ENCODE results near the gene KYNU. TPM values are rescaled to one million over a fixed set of nuclear protein-coding genes. Genes with fewer than 3 reads are reported as not detected.
"Not testable (repeated sequence)": the region's sequence is repeated elsewhere in the genome, so short reads cannot be mapped to it uniquely, and the experiment has no call there.

KYNU gene
- total RNA-seq, 1 donor: 0.54 TPM

- no peak for DNase-seq (ENCODE audit: low read depth in 2 of 3, low spot score in 2 of 3)
Measured at GRCh38 chr2:142914507-142915313, 37.2 kb downstream of the KYNU start.

- DNase-seq (ENCODE audit: low read depth in 2 of 3, low spot score in 2 of 3): no peak
Measured at GRCh38 chr2:142915502-142915901, 38.0 kb downstream of the KYNU start.

- no peak for DNase-seq (ENCODE audit: low read depth in 2 of 3, low spot score in 2 of 3)
Measured at GRCh38 chr2:142918624-142919023, 41.2 kb downstream of the KYNU start.

GRCh38 chr2:142920571-142920970 lies 43.1 kb downstream of the KYNU start:
- no peak for DNase-seq (ENCODE audit: low read depth in 2 of 3, low spot score in 2 of 3)

GRCh38 chr2:142926445-142926844 lies 49.0 kb downstream of the KYNU start:
- DNase-seq (ENCODE audit: low read depth in 2 of 3, low spot score in 2 of 3): no peak

- DNase-seq (ENCODE audit: low read depth in 2 of 3, low spot score in 2 of 3): no peak
Measured at GRCh38 chr2:142930835-142931398, 53.5 kb downstream of the KYNU start.

GRCh38 chr2:142933916-142934315 lies 56.5 kb downstream of the KYNU start:
- no peak for DNase-seq (ENCODE audit: low read depth in 2 of 3, low spot score in 2 of 3)

- no peak for DNase-seq (ENCODE audit: low read depth in 2 of 3, low spot score in 2 of 3)
Measured at GRCh38 chr2:142935563-142936089, 58.2 kb downstream of the KYNU start.

- no peak for DNase-seq (ENCODE audit: low read depth in 2 of 3, low spot score in 2 of 3)
Measured at GRCh38 chr2:142936629-142937028, 59.2 kb downstream of the KYNU start.

GRCh38 chr2:142937347-142937746 lies 59.9 kb downstream of the KYNU start:
- no peak for DNase-seq (ENCODE audit: low read depth in 2 of 3, low spot score in 2 of 3)

GRCh38 chr2:142938240-142938639 lies 60.8 kb downstream of the KYNU start:
- no peak for DNase-seq (ENCODE audit: low read depth in 2 of 3, low spot score in 2 of 3)

- DNase-seq (ENCODE audit: low read depth in 2 of 3, low spot score in 2 of 3): peak in 1 of 3 donors; percentile 6
Measured at GRCh38 chr2:142940606-142941223, 63.3 kb downstream of the KYNU start.

GRCh38 chr2:142942690-142943089 lies 65.2 kb downstream of the KYNU start:
- no peak for DNase-seq (ENCODE audit: low read depth in 2 of 3, low spot score in 2 of 3)

- no peak for DNase-seq (ENCODE audit: low read depth in 2 of 3, low spot score in 2 of 3)
Measured at GRCh38 chr2:142944264-142944663, 66.8 kb downstream of the KYNU start.

- no peak for DNase-seq (ENCODE audit: low read depth in 2 of 3, low spot score in 2 of 3)
Measured at GRCh38 chr2:142944721-142945120, 67.3 kb downstream of the KYNU start.

GRCh38 chr2:142946941-142947340 lies 69.5 kb downstream of the KYNU start:
- no peak for DNase-seq (ENCODE audit: low read depth in 2 of 3, low spot score in 2 of 3)

- DNase-seq (ENCODE audit: low read depth in 2 of 3, low spot score in 2 of 3): not testable (repeated sequence)
Measured at GRCh38 chr2:142948723-142949122, 71.3 kb downstream of the KYNU start.

- DNase-seq (ENCODE audit: low read depth in 2 of 3, low spot score in 2 of 3): not testable (repeated sequence)
Measured at GRCh38 chr2:142950323-142950722, 72.9 kb downstream of the KYNU start.

- DNase-seq (ENCODE audit: low read depth in 2 of 3, low spot score in 2 of 3): no peak
Measured at GRCh38 chr2:142951190-142952007, 73.9 kb downstream of the KYNU start.

- no peak for DNase-seq (ENCODE audit: low read depth in 2 of 3, low spot score in 2 of 3)
Measured at GRCh38 chr2:142952018-142952417, 74.6 kb downstream of the KYNU start.
